PFSK-1 (cell line): ENCODE measurements around the gene TMEM132D.

Experiments
- FOXP2 ChIP-seq: optimal IDR thresholded peaks from 2 replicates; pipeline ENCODE3; 2011; ENCODE audit warnings: borderline replicate concordance, control low read depth, inconsistent platforms; ENCODE audit not compliant: insufficient read depth; ENCODE audit errors: extremely low read length, extremely low read depth
- POLR2AphosphoS5 ChIP-seq: IDR thresholded peaks from 2 replicates; pipeline ENCODE4 v1.6.1; 2012; ENCODE audit warnings: low read depth, mild to moderate bottlenecking, control low read depth, low read length, moderate library complexity
- REST ChIP-seq, 2 experiments: IDR thresholded peaks; 2 replicates each; pipeline versions ENCODE4 v1.6.1 to v1.8.0; 2011 to 2012; ENCODE audit warnings: low read depth in 2 of 2, low read length in 2 of 2, control low read depth in 1 of 2, inconsistent platforms in 1 of 2, mild to moderate bottlenecking in 1 of 2, moderate library complexity in 1 of 2; ENCODE audit not compliant: insufficient read depth in 1 of 2
- SIN3A ChIP-seq: IDR thresholded peaks from 2 replicates; pipeline ENCODE4 v1.6.1; 2012; ENCODE audit warnings: mild to moderate bottlenecking, low read length, moderate library complexity, borderline replicate concordance; ENCODE audit not compliant: insufficient read depth
- TAF1 ChIP-seq: IDR thresholded peaks from 2 replicates; pipeline ENCODE4 v1.6.1; 2012; ENCODE audit warnings: low read length, control low read depth, borderline replicate concordance; ENCODE audit not compliant: insufficient read depth

TMEM132D gene

GRCh38 chr12:129096184-129096583 lies 807.6 kb downstream of the TMEM132D start:
- TF ChIP-seq SIN3A (no peak), FOXP2 (no peak), TAF1 (no peak), POLR2AphosphoS5 (no peak), REST (IDR thresholded peaks at IDR 0.05; ENCODE audit: insufficient read depth in 1 of 2, low read depth in 2 of 2, low read length in 2 of 2) (no peak)

GRCh38 chr12:129089576-129089975 lies 814.2 kb downstream of the TMEM132D start:
- TF ChIP-seq TAF1 = no peak
- no peak for TF ChIP-seq REST (IDR thresholded peaks at IDR 0.05; ENCODE audit: insufficient read depth in 1 of 2, low read depth in 2 of 2, low read length in 2 of 2)
- no peak for TF ChIP-seq SIN3A
- TF ChIP-seq POLR2AphosphoS5 = no peak
- TF ChIP-seq FOXP2 = no peak

GRCh38 chr12:129084875-129085826 lies 818.7 kb downstream of the TMEM132D start:
- TF ChIP-seq SIN3A (no peak), REST (IDR thresholded peaks at IDR 0.05; ENCODE audit: insufficient read depth in 1 of 2, low read depth in 2 of 2, low read length in 2 of 2) (no peak), FOXP2 (no peak), TAF1 (no peak), POLR2AphosphoS5 (no peak)

GRCh38 chr12:129083121-129083840 lies 820.5 kb downstream of the TMEM132D start:
- TF ChIP-seq REST (IDR thresholded peaks at IDR 0.05; ENCODE audit: insufficient read depth in 1 of 2, low read depth in 2 of 2, low read length in 2 of 2) = no peak
- no peak for TF ChIP-seq SIN3A
- no peak for TF ChIP-seq TAF1
- TF ChIP-seq FOXP2 = no peak
- TF ChIP-seq POLR2AphosphoS5 = no peak
